IPS DF 4.7 (cell line): ENCODE measurements around the gene HNRNPUL1.
A peak's percentile ranks its signal among the peaks of the same experiment; 100 is the strongest.
"Not testable (repeated sequence)": the region's sequence is repeated elsewhere in the genome, so short reads cannot be mapped to it uniquely, and the experiment has no call there.

ENCODE experiments used
- DNase-seq: peaks from one replicate; pipeline ENCODE4 v3.0.0-alpha.2; 2013; ENCODE audit warnings: low spot score; ENCODE audit errors: extremely low read depth

The HNRNPUL1 gene

DNA sequence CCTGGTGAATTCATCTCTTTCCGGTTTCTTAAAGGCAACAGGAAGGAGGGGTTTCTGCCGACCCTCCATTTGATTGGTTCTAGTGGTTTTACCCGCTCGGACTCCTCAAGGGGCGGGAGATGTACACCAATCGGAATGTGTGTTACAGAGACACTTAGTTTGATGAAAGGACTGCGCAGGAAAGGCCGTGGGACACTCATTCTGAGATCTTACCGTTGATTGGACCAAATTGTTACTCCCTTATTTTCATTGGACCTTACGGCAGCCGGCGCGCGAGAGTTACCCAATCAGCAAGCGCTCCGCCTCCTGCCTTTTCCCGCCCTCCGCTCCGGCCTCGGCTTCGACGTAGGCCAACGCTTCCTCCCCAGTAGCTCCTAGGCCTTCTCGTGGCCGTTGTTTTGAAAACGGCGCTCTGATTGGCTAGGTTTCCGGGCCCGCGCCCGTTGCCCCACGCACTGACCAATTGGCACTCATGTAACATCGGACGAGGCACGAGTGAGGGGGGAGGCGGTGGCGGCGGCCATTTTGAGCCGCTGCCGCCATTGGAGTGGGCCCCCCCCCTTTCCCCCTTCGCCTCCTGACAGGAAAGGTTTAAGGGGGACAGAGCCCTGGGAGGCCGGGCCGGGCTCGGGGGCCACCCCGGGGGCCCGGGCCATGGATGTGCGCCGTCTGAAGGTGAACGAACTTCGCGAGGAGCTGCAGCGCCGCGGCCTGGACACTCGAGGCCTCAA is at the start of gene HNRNPUL1:
TSS of gene HNRNPUL1 (plus strand) at position 523 of the 731 bp plus-strand sequence. CDS start at position 655, 132 bp downstream.
- peak; percentile 100 for DNase-seq

DNA sequence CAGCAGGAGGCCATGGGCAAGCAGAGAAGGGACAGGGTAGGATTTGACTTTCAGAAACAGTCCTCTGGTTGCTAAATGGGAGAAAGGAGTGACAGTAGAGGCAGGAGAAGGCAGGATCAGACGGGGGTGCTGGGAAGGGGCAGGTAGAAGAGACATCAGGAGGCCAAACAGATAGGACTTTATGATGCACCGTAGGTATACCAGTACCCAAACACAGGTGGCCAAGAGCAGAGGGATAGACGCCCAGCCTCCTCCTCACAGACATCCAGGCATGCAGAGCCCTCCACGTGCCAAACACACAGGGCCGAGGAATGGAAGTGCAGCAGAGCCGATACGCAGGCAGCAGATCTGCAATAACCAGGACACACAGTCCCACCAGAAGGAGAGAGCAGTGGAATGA is 46.4 kb upstream of the HNRNPUL1 start:
- no peak for DNase-seq

DNA sequence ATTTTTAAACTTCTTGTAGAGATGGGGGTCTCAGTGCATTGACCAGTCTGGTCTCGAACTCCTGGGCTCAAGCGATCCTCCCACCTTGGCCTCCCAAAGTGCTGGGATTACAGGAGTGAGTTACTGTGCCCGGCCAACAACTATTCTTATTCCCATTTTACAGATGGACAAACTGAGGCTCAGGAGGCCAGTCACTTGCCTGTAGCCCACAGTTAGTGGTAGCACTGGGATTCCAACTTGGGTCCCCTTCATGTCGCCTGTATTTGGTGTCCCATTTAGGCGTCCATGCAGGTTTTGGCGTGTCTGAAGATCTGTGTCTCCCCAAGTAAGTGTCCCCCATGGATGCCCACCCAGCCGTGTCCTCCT is 45.9 kb upstream of the HNRNPUL1 start:
- DNase-seq, result no peak

DNA sequence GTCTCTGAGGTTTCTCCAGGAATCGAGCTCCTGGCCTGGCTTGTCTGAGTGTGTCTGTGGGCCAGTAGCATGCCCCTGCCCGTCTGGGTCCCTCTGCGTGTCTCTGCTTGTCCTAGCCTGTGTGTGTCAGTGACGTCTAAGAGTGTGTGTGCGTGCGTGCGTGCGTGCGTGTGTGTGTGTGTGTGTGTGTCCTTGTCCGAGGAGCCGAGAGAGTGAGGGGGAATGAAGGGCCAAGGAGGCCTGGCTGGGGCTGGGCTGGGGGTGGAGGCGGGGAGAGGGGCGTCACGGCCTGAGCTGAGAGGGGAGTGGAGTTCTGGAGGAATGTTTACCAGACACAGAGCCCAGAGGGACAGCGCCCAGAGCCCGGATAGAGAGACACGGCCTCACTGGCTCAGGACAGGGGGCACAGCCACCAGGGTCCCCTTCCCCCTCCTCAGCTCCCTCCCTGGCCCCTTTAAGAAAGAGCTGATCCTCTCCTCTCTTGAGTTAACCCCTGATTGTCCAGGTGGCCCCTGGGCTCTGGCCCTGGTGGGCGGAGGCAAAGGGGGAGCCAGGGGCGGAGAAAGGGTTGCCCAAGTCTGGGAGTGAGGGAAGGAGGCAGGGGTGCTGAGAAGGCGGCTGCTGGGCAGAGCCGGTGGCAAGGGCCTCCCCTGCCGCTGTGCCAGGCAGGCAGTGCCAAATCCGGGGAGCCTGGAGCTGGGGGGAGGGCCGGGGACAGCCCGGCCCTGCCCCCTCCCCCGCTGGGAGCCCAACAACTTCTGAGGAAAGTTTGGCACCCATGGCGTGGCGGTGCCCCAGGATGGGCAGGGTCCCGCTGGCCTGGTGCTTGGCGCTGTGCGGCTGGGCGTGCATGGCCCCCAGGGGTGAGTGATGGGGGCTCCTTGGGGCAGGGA is 45.3 kb upstream of the HNRNPUL1 start, which contains the start of gene AXL:
TSS of gene AXL (plus strand) at position 609 of the 893 bp plus-strand sequence. CDS start at position 779, 170 bp downstream.
- peak; percentile 82 for DNase-seq

DNA sequence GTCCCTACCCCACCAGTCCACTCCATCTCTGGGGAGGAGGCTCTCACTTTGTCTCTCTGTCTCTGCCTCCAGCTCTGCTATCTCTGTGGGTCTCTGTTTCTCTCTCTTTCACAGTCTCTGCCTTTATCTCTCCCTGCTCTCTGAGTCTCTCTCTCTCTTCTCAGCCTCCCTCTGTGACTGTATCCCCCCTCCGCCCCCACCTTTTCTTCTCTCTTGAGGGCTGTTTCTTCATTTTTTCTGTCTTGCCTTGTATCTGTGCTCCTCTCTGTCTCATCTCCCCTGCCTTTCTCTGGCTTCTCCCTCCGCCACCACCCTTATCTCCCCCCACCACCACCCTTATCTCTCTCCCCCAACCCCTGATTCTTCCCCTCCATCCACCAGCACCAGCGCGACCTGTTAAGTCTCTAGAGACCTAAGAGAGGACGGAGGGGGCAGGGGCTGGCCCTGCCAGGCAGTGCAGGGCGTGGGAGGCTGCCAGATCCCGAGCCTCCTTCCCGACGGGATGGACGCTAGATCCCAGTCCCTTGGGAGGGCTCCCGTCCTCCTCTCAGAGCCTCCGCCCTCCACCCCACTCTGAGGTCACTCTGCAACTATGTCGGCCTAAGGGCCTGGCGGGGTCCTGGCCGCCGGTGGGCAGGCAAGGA is 44.1 kb upstream of the HNRNPUL1 start:
- DNase-seq, result no peak

DNA sequence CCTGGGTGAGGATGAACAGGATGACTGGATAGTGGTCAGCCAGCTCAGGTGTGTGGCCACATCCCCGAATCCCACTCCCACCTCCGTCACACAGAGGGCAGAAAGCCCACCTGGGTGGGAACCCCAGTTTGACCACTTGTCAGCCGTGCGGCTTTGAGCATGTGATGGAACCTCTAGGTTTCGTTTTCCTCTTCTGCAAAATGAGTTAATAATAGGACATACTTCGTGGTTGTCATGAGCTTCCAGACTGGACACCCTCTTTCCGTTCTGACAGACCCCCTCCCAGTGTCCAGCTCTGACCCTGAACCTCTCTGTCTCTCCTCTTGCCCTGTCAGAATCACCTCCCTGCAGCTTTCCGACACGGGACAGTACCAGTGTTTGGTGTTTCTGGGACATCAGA is 43.4 kb upstream of the HNRNPUL1 start:
- DNase-seq, result no peak

DNA sequence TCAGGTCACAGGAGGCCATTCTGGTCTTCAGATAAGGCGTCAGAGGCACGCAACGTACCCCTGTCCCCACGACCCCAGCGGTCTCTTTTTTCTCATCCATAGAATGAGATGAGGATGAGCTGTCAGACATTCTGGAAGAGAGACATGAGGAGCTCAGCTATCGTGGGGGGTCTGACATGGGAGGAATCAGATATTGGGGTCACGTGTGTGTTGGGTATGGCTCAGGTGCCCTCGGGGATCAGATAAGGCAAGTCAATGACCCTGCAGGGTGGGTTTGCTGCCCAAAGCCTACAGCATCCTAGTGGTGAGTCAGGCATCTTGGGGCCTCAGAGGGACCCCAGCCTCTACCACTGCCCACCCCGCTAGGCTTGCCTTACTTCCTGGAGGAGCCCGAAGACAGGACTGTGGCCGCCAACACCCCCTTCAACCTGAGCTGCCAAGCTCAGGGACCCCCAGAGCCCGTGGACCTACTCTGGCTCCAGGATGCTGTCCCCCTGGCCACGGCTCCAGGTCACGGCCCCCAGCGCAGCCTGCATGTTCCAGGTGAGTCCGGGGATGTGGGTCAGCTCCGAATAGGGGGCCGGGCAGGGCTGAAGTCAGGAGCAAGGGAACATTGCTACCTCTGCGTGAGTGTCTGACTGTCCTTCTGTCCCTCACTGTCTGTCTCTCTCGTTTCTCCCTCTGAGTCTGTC is 42.5 kb upstream of the HNRNPUL1 start:
- DNase-seq, result no peak

DNA sequence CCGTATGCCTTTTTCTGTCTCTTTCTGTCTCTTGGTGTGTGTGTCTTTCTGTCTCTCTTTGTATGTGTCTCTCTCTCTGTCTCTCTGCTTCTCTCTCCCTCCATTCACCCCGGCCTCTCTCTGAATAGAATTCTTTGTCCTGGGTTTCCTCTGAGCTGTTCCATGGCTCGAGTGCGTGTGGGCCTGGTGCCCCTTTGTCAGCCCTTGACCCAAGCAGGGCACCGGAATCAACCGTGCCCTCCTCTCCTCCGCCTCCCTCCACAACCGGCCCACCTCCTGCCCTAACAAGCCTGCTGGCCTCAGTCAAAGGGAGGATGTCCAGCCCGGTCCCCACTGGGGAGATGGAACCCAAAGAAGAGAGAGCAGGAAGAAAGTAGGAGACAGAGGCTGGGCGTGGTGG is 41.9 kb upstream of the HNRNPUL1 start:
- DNase-seq, result no peak

DNA sequence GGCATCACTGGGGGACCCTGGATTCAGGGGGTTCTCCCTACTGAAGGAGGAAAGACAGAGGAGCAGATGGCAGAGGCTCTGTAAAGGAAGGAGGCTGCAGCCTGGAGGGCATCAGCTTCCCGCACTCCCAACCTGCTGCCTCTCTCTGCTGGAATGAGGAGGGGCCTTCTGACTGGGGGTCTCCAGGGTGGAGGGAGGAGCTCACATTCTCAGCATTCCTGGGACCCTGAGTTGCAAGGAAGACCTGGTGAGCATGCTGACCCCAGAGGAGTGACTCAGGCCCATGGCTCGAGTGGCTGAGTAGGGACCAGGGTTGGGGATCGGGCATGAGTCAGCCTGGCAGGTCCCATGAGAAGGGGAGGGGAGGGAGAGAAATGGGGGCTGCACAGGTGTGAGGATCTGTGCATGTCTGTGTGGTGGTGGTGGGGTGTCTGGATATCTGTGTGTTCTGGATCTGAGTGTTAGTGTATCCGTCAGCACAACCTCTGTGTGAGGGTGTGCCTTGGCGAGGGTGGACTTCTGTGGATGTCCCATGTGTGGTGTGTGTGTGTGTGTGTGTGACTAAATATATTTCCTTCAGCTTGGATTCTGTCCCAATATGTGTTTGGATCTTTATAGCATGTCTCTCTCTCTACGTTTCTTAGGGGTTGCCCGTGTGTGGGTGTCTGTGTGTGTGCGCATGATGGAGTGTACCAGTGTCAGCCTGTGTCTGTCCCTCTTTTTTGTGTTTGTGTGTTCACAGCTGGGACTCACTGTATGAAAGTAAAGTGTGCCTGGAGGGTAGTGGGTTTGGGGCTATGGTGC is 40.5 kb upstream of the HNRNPUL1 start:
- no peak for DNase-seq

DNA sequence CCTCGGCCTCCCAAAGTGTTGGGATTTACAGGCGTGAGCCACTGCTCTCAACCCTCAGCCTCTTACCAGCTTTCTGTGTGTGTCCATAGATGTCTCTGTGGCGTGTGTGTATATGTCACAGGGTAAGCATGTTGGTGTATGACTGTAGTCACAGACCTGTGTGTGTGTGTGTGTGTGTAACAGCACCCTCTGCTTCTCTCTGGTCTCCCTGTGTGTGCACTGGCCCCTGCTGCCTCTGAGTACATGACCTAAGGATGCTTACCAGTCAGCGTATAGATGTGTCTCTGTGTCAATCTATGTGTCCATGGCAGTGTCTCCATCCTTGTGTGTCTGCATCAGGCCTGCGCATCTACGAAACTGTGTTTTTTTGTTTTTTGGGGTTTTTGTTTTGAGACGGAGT is 39.5 kb upstream of the HNRNPUL1 start:
- DNase-seq, result no peak

DNA sequence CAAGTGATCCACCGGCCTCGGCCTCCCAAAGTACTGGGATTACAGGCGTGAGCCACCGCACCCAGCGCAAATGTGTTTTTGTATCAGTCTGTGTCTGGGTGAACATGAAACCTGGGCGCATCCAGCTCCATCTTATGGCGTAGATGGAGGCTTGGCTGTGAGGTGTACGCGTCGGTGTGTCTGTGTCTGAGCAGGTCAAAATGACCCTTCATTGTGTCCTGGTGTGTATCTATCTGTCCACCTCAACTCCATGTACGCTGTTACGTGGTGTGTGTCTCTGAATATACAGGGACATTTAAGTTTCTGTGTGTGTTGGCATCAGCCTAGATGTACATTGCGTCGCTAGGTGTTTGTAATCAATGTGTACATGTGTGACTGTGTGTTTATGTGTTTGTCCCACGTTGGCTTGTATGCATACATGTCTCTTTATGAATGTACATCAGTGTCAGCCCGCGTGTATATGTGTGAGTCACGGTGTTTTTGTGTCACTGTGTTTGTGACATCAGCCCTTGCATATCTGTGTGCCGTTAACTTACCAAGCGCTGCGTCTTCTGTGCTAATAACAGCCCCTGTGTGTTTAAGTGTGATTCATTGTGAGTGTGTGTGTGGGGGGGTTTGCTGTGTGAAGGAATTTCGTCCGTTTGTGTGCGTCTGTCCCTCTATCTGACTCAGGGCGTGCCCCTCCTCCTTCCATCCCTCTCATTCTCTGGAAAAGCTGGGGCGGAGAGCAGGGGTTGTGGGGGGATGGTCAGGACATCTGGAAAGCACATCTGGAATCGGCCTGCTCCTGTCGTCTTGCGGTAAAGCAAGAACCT is 38.7 kb upstream of the HNRNPUL1 start:
- no peak for DNase-seq

DNA sequence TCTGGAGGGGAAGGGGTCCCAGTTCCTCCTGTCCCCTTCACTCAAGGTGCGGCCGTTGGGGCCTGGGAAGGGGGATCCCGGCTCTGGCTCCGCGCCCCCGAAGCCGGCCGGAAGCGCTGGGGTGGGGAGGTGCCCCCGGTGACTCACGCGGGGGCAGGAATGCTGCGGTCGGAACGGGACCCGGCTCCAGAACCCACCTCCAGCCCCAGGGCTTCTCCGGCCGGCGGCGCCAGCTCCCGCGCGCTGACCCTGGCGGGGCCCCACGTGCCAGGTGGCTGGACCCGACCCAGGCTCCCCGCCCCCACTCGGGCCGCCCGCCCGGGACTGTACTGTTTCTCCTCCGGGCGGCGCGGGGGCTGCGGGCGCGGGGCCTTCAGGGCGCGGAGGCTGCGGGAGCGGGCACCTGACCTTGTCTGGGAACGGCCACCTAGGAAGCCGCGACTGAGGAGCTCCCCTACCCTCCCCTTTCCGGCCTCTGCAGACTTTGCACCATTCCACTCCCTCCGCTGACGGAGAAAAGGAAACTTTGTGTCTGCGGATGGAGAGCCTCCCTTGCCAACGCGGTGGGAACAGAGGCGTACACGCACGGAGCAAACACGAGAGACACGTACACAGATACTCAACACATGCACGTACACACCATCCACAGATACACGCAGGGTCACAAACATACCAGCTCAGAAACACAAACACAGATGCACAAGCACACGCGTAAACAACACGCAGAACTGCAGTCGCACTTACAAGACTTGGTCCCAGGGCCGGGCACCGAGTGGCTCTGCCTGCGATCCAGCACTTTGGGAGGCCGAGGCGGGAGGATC is 37.9 kb upstream of the HNRNPUL1 start:
- DNase-seq, result no peak

DNA sequence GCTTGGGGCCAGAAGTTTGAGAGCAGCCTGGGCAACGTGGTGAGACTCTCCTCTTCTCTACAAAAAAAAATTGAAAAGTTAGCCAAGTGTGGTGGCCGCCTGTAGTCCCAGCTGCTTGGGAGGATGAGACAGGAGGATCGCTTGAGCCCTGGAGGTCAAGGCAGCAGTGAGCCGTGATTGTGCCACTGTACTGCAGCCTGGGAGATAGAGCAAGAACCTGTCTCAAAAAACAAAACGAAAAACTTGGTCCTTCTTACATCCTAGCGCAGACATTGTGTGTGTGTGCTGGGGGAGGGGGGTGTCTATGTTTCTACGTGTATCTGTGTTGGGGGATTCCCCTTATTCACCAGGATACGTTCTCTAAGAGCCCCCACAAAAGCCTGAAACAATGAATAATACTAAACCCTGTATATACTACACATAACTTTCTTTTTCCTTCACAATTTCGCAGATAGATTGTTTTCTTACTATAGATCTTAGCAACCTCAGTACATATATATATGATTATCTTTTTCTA is 37.2 kb upstream of the HNRNPUL1 start:
- no peak for DNase-seq

DNA sequence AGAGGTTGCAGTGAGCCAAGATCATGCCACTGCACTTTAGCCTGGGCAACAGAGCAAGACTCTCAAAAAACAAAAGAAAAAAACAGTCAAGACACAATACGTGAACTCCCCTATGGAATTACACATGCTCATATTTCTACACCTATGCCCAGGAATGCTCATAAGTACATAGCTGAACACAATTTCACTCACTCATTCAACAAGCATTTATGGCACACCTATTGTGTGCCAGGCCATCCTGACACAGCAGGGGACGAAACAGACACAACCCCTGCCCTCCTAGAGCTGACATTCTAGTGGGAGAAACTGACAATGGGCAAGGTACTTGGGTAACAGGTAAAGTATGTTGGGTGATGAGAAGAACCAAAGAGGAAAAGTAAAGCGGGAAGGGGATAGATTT is 35.7 kb upstream of the HNRNPUL1 start:
- no peak for DNase-seq

DNA sequence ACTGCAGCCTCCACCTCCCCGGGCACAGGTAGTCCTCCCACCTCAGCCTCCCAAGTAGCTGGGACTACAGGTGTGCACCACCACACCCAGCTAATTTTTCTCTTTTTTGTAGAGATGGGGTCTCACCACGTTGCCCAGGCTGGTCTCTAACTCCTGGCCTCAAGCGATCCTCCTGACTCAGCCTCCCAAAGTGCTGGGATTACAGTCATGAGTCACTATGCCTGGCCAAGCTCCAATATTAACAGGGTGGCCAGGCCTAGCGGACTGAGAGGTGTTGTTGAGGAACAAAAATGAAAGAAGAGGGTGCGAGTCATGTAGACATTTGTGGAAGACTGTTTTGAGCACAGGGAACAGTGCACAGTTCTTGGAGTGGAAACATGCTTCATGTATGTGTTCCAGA is 34.8 kb upstream of the HNRNPUL1 start:
- DNase-seq, result not testable (repeated sequence)

DNA sequence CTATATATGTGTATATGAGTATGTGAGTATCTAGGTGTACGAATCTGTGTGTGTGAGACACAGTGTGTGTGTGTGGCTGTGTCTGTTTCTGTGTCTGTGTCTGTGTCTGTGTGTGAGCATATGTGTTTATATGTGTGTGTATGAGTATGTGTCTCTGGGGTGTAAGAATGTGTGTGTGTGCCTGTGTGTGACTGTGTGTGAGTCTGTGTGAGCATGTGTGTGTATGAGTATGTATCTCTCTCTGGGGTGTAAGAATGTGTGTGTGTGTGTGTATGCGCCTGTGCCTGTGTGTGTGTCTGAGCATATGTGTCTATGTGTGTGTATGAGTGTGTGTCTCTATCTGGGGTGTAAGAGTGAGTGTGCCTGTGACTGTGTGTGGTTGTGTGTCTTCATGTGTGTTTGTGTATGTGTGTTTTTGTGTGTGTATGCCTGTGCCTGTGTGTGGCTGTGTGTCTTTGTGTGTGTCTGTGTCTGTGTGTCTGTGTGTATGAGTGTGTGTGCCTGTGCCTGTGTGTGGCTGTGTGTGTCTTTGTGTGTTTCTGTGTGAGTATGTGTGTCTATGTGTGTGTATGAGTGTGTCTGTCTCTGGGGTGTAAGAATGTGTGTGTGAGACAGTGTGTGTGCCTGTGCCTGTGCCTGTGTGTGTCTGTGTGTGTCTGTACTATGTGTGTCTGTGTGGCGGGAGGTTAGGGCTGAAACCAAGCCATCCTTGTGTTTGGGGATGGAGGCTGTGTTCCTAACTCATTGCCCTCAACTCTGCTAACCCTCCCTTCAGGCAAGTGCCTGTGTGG is 33.9 kb upstream of the HNRNPUL1 start:
- DNase-seq, result no peak

DNA sequence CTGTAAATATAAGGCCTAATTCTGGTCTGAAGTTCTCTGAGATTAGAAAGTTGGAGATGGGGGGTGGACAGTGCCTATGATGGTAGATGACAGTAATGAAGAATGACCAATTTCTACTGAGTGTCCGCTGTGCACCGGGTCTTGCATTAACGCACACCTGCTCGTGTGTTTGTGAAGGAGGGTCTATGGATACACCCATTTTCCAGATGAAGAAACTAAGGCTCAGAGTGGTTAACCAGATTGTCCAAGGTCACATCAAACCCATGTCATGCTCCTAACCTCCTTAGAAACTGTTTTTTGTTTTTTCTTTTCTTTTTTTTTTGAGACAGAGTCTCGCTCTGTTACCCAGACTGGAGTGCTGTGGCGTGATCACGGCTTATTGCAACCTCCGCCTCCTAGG is 31.5 kb upstream of the HNRNPUL1 start:
- no peak for DNase-seq

DNA sequence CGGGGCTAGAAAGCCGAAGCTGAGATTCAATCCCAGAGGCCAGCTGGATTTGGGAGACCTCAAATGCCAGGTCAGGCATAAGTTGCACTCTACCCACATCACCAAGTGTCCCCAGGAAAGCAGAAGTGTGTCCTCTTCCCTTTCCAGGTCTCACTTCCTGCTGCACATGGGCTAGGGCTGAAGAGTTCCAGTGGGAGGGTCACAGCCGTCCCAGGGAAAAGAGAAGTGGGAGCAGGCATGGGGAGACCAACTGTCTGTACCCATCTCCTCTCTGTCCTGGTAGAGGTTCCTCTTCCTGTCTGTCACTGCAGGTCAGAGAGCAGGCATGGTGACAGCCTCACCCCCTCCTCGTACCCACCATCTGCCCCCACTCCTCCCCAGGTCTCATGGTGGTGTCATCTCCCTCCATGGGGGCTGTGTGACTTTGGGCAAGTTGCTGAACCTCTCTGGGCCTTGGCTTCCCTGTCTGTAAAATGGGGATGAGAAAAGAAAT is 30.4 kb upstream of the HNRNPUL1 start:
- DNase-seq, result no peak
